Measurements from ENCODE around the gene SERGEF. TPM values are rescaled to one million over a fixed set of nuclear protein-coding genes. Genes with fewer than 3 reads are reported as not detected.

SERGEF gene
- total RNA-seq, 2 donors from 2014 or later, result 34.6 to 39.8 TPM

DNA sequence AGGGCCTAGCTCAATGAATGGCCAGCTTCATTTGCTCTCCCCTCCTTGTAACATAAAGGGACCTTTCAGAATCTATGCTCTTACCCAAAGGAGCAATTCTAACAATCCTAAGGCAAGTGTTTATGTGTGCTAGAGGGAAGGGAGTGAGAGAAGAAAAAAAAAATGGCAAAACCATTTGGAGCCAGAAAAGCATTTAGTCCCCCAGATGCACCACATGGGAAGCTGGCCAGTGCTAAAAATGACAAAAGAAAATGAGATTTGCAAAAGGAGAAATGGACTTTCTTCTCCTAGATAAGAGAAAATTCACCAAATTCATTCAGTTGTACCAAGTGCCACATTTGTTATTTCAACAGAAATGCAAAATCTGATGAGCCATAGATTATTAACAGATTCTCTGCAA lies 52.8 kb downstream of the SERGEF start:
- no peaks in the 10 kb centered on the region for H3K27me3 Mint-ChIP-seq
- no peaks in the 10 kb centered on the region for H3K9me3 ChIP-seq (ENCODE audit: control insufficient read depth, low read length, poor library complexity, severe bottlenecking)
- no peak overlapping the region for H3K27ac Mint-ChIP-seq
- ATAC-seq (no peak), DNase-seq (no peak)
- H3K4me3 Mint-ChIP-seq, result no peak overlapping the region
- peaks cover 39% of the 10 kb centered on the region for H3K36me3 Mint-ChIP-seq (ENCODE audit: low read depth)
- peaks cover 9% of the 10 kb centered on the region for H3K4me1 Mint-ChIP-seq

DNA sequence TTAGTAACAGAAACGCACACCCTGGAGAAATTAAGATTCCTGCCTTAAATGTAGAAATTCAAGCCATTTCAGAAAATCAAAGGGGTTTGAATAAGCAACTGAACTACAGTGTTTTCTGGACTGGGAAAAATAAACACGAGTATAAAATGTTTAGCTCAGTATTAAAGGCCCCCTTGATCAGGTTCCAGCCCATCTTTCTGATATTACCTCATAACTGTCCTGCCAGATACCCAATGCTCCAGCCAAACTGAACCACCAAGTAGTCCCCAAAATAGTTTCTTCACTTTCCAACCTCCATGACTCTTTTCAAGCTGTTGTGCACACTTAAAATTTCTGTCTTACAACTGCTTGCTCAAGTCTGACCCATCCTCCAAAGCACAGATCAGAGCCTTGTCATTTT lies 54.4 kb downstream of the SERGEF start:
- no peak for ATAC-seq
- peaks cover 9% of the 10 kb centered on the region for H3K4me1 Mint-ChIP-seq
- DNase-seq, result no peak
- no peak overlapping the region for H3K4me3 Mint-ChIP-seq
- H3K36me3 Mint-ChIP-seq (ENCODE audit: low read depth), result peaks cover 44% of the 10 kb centered on the region
- H3K27me3 Mint-ChIP-seq, result no peaks in the 10 kb centered on the region
- no peak overlapping the region for H3K27ac Mint-ChIP-seq
- no peaks in the 10 kb centered on the region for H3K9me3 ChIP-seq (ENCODE audit: control insufficient read depth, low read length, poor library complexity, severe bottlenecking)

- ATAC-seq, result no peak
Observed at GRCh38 chr11:17954395-17955252, 58.2 kb downstream of the SERGEF start.

GRCh38 chr11:17952487-17952886 lies 60.4 kb downstream of the SERGEF start:
- no peak for DNase-seq
- no peak overlapping the region for H3K27ac Mint-ChIP-seq
- peaks cover 6% of the 10 kb centered on the region for H3K4me1 Mint-ChIP-seq
- H3K4me3 Mint-ChIP-seq, result no peak overlapping the region
- H3K9me3 ChIP-seq (ENCODE audit: control insufficient read depth, low read length, poor library complexity, severe bottlenecking), result no peaks in the 10 kb centered on the region
- ATAC-seq, result no peak
- no peaks in the 10 kb centered on the region for H3K27me3 Mint-ChIP-seq
- peaks cover 33% of the 10 kb centered on the region for H3K36me3 Mint-ChIP-seq (ENCODE audit: low read depth)

More at GRCh38 chr11:17954395-17955252, 58.2 kb downstream of the SERGEF start:
- DNase-seq, result no peak
- H3K27ac Mint-ChIP-seq, result no peak overlapping the region
- no peaks in the 10 kb centered on the region for H3K27me3 Mint-ChIP-seq
- peaks cover 40% of the 10 kb centered on the region for H3K36me3 Mint-ChIP-seq (ENCODE audit: low read depth)
- no peaks in the 10 kb centered on the region for H3K9me3 ChIP-seq (ENCODE audit: control insufficient read depth, low read length, poor library complexity, severe bottlenecking)
- no peak overlapping the region for H3K4me3 Mint-ChIP-seq
- peaks cover 9% of the 10 kb centered on the region for H3K4me1 Mint-ChIP-seq

DNA sequence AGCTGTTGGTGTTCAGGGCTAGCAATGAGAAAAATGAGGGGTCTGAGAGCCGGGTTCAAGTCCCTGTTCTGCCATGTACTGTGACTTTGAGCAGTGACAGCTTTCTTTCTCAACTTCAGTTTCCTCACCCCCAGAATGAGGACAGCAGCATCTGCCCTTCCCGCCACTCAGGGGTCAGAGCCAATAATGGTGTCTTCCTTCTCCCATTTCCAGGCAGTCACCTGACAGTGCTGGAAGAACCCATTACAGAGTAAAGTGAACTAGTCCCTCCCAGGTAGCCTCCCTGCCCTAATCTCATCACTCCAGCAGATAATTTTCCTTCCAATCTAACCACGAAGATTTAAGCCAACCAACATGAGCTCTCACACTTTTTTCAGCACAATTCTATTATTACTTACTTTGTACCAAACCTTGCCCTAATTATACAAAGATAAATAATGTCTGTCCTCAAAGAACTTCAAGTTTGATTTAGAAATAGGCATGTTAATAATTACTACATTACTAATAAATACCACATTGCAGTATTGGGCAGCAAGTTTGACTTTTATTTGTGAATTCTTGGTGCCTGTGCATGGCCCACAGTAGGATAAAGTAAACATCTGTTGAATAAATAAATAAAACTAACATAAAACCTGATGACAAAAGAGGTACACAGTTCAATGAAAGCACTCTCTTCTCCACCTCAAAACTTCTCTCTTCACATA lies 61.0 kb downstream of the SERGEF start:
- Mint-ChIP-seq H3K4me3 (no peak overlapping the region), H3K27me3 (no peaks in the 10 kb centered on the region), H3K4me1 (peaks cover 6% of the 10 kb centered on the region), H3K36me3 (ENCODE audit: low read depth) (peaks cover 31% of the 10 kb centered on the region), H3K27ac (no peak overlapping the region)
- H3K9me3 ChIP-seq (ENCODE audit: control insufficient read depth, low read length, poor library complexity, severe bottlenecking), result no peaks in the 10 kb centered on the region
- DNase-seq, result no peak
- ATAC-seq, result no peak

GRCh38 chr11:17950644-17951043 lies 62.2 kb downstream of the SERGEF start:
- Mint-ChIP-seq H3K4me1 (peaks cover 4% of the 10 kb centered on the region), H3K27ac (no peak overlapping the region), H3K4me3 (no peak overlapping the region), H3K36me3 (ENCODE audit: low read depth) (peaks cover 28% of the 10 kb centered on the region), H3K27me3 (no peaks in the 10 kb centered on the region)
- ATAC-seq, result no peak
- no peak for DNase-seq
- H3K9me3 ChIP-seq (ENCODE audit: control insufficient read depth, low read length, poor library complexity, severe bottlenecking), result no peaks in the 10 kb centered on the region

GRCh38 chr11:17948296-17948695 lies 64.6 kb downstream of the SERGEF start:
- H3K9me3 ChIP-seq (ENCODE audit: control insufficient read depth, low read length, poor library complexity, severe bottlenecking), result no peaks in the 10 kb centered on the region
- no peak for ATAC-seq
- H3K4me1 Mint-ChIP-seq, result no peaks in the 10 kb centered on the region
- H3K36me3 Mint-ChIP-seq (ENCODE audit: low read depth), result peaks cover 17% of the 10 kb centered on the region
- no peaks in the 10 kb centered on the region for H3K27me3 Mint-ChIP-seq
- DNase-seq, result no peak
- H3K27ac Mint-ChIP-seq, result no peak overlapping the region
- no peak overlapping the region for H3K4me3 Mint-ChIP-seq

DNA sequence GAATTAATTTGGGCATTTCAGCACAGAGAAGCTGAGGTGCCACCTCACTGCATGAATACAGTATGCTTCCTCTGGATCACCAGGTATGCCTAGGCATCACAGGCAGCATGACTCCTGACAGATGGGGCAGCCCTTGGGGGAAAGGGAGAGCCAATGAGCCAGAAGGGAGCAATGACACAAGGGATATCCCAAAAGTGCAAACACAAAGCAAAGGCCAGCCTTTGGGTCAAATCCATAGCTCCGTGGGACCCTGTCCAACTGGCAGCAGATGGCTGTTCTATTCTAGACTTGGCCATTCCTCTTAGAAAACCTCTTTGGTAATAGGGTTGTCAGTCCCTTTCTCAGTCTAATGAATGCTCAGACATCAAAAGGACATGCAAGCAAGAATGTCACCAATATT lies 73.3 kb downstream of the SERGEF start:
- DNase-seq (no peak), ATAC-seq (no peak)
- no peaks in the 10 kb centered on the region for H3K9me3 ChIP-seq (ENCODE audit: control insufficient read depth, low read length, poor library complexity, severe bottlenecking)
- Mint-ChIP-seq H3K27ac (no peak overlapping the region), H3K27me3 (no peaks in the 10 kb centered on the region), H3K4me1 (no peaks in the 10 kb centered on the region), H3K4me3 (no peak overlapping the region), H3K36me3 (ENCODE audit: low read depth) (peaks cover 6% of the 10 kb centered on the region)

DNA sequence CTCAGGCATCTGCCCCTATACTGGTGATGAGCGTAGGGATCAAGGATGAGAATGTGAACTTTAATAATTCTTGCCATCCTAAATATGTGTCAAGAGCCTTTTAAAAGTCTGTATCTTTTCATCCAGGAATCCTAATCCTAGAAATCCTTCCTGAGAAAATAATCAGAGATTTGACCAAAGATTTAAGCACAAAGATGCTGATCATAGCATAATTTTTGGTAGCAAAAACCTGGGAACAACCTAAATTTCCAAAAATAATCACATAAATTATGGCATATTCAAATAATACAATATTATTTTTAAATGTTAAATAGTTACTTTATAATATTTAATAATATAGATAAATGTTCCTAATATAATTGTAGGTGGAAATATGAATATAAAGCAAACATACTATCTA lies 76.1 kb downstream of the SERGEF start:
- no peaks in the 10 kb centered on the region for H3K4me1 Mint-ChIP-seq
- ATAC-seq, result no peak
- H3K27me3 Mint-ChIP-seq, result no peaks in the 10 kb centered on the region
- no peak overlapping the region for H3K27ac Mint-ChIP-seq
- H3K36me3 Mint-ChIP-seq (ENCODE audit: low read depth), result peaks cover 8% of the 10 kb centered on the region
- no peak overlapping the region for H3K4me3 Mint-ChIP-seq
- DNase-seq, result no peak
- H3K9me3 ChIP-seq (ENCODE audit: control insufficient read depth, low read length, poor library complexity, severe bottlenecking), result no peaks in the 10 kb centered on the region

DNA sequence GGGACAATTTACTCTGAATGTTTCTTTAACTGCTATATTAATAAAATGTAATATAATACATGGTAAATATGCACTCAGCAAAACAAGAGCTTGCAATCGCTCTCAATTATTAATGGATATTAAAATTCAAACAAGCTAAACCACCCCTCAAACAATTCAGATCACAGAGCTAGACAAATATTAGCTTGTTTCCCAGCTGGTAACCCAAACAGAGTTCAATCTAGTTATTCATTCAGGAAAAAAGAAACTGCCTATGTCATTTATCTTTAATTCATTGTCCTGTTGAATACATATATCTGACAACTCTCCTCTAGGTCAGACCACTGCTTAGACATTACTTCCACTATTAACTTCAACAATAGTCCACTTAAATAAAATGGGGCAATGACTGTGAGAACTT lies 78.7 kb downstream of the SERGEF start:
- Mint-ChIP-seq H3K27me3 (no peaks in the 10 kb centered on the region), H3K4me1 (peaks cover 4% of the 10 kb centered on the region), H3K36me3 (ENCODE audit: low read depth) (peaks cover 7% of the 10 kb centered on the region), H3K4me3 (no peak overlapping the region), H3K27ac (no peak overlapping the region)
- no peaks in the 10 kb centered on the region for H3K9me3 ChIP-seq (ENCODE audit: control insufficient read depth, low read length, poor library complexity, severe bottlenecking)
- DNase-seq (no peak), ATAC-seq (no peak)

DNA sequence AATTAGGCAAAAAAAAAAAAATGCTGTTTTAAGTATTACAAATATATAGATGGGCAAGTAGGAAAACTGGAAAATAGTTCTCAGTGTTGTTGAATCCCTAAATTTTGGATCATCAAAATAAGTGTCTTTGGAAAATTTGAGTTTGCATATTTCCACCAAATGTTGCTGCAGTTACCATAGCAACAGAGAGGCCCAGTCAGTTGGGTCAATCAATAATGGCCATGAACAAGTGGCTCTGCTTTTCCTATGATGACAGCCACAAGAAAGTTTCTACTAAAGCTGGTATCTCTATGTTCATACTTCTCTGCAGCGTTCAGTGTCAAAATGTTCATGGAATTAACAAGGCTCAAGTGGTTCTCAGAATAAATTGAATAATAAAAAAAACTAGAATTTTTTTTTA lies 79.1 kb downstream of the SERGEF start:
- no peaks in the 10 kb centered on the region for H3K9me3 ChIP-seq (ENCODE audit: control insufficient read depth, low read length, poor library complexity, severe bottlenecking)
- ATAC-seq, result no peak
- H3K4me1 Mint-ChIP-seq, result peaks cover 6% of the 10 kb centered on the region
- H3K4me3 Mint-ChIP-seq, result no peak overlapping the region
- H3K27ac Mint-ChIP-seq, result no peak overlapping the region
- DNase-seq, result no peak
- peaks cover 7% of the 10 kb centered on the region for H3K36me3 Mint-ChIP-seq (ENCODE audit: low read depth)
- no peaks in the 10 kb centered on the region for H3K27me3 Mint-ChIP-seq

GRCh38 chr11:17932472-17932871 lies 80.4 kb downstream of the SERGEF start:
- no peak overlapping the region for H3K27ac Mint-ChIP-seq
- no peaks in the 10 kb centered on the region for H3K27me3 Mint-ChIP-seq
- H3K4me1 Mint-ChIP-seq, result peaks cover 6% of the 10 kb centered on the region
- H3K9me3 ChIP-seq (ENCODE audit: control insufficient read depth, low read length, poor library complexity, severe bottlenecking), result no peaks in the 10 kb centered on the region
- DNase-seq (no peak), ATAC-seq (no peak)
- peaks cover 7% of the 10 kb centered on the region for H3K36me3 Mint-ChIP-seq (ENCODE audit: low read depth)
- no peak overlapping the region for H3K4me3 Mint-ChIP-seq

- H3K9me3 ChIP-seq (ENCODE audit: control insufficient read depth, low read length, poor library complexity, severe bottlenecking), result no peaks in the 10 kb centered on the region
- Mint-ChIP-seq H3K27ac (no peak overlapping the region), H3K27me3 (no peaks in the 10 kb centered on the region), H3K4me3 (no peak overlapping the region), H3K4me1 (peaks cover 6% of the 10 kb centered on the region), H3K36me3 (ENCODE audit: low read depth) (peaks cover 9% of the 10 kb centered on the region)
- no peak for ATAC-seq
- no peak for DNase-seq
Observed at GRCh38 chr11:17931595-17931994, 81.3 kb downstream of the SERGEF start.

Measured in T-helper 17 cell (primary cell).